ENCODE results near the gene POLR1A.
A peak's percentile ranks its signal among the peaks of the same experiment; 100 is the strongest.

POLR1A gene

GRCh38 chr2:86097913-86098312 is 7.8 kb downstream of the POLR1A start:
- no peak for DNase-seq (ENCODE audit: low read depth, low spot score)
- no peak overlapping the region for H3K27ac ChIP-seq

GRCh38 chr2:86097114-86097896 is 8.4 kb downstream of the POLR1A start:
- DNase-seq (ENCODE audit: low read depth, low spot score): no peak
- H3K27ac ChIP-seq: no peak overlapping the region

- no peak overlapping the region for H3K27ac ChIP-seq
- DNase-seq (ENCODE audit: low read depth, low spot score): no peak
Observed at GRCh38 chr2:86094229-86094628, 11.5 kb downstream of the POLR1A start.

- no peak overlapping the region for H3K27ac ChIP-seq
- DNase-seq (ENCODE audit: low read depth, low spot score): no peak
Observed at GRCh38 chr2:86087936-86088850, 17.5 kb downstream of the POLR1A start.

GRCh38 chr2:86082756-86083155 is 22.9 kb downstream of the POLR1A start:
- DNase-seq (ENCODE audit: low read depth, low spot score): no peak
- H3K27ac ChIP-seq: no peak overlapping the region

GRCh38 chr2:86081724-86082123 is 24.0 kb downstream of the POLR1A start:
- no peak overlapping the region for H3K27ac ChIP-seq

GRCh38 chr2:86079981-86080911 is 25.4 kb downstream of the POLR1A start:
- no peak overlapping the region for H3K27ac ChIP-seq
- peak; percentile 16 for DNase-seq (ENCODE audit: low read depth, low spot score)

More at GRCh38 chr2:86081724-86082123, 24.0 kb downstream of the POLR1A start:
- no peak for DNase-seq (ENCODE audit: low read depth, low spot score)

GRCh38 chr2:86078774-86079545 is 26.7 kb downstream of the POLR1A start:
- H3K27ac ChIP-seq: no peak overlapping the region
- DNase-seq (ENCODE audit: low read depth, low spot score): peak; percentile 43

- H3K27ac ChIP-seq: no peak overlapping the region
- no peak for DNase-seq (ENCODE audit: low read depth, low spot score)
Observed at GRCh38 chr2:86075886-86076285, 29.8 kb downstream of the POLR1A start.

- H3K27ac ChIP-seq: no peak overlapping the region
- DNase-seq (ENCODE audit: low read depth, low spot score): no peak
Observed at GRCh38 chr2:86074811-86075210, 30.9 kb downstream of the POLR1A start.

- H3K27ac ChIP-seq: no peak overlapping the region
- DNase-seq (ENCODE audit: low read depth, low spot score): no peak
Observed at GRCh38 chr2:86074256-86074655, 31.4 kb downstream of the POLR1A start.

GRCh38 chr2:86073225-86073624 is 32.5 kb downstream of the POLR1A start:
- no peak overlapping the region for H3K27ac ChIP-seq
- no peak for DNase-seq (ENCODE audit: low read depth, low spot score)

- no peak overlapping the region for H3K27ac ChIP-seq
Observed at GRCh38 chr2:86072271-86072858, 33.3 kb downstream of the POLR1A start.

GRCh38 chr2:86070868-86071267 is 34.8 kb downstream of the POLR1A start:
- no peak for DNase-seq (ENCODE audit: low read depth, low spot score)
- no peak overlapping the region for H3K27ac ChIP-seq

More at GRCh38 chr2:86072271-86072858, 33.3 kb downstream of the POLR1A start:
- no peak for DNase-seq (ENCODE audit: low read depth, low spot score)

GRCh38 chr2:86069783-86070339 is 35.8 kb downstream of the POLR1A start:
- no peak overlapping the region for H3K27ac ChIP-seq
- no peak for DNase-seq (ENCODE audit: low read depth, low spot score)

GRCh38 chr2:86069091-86069685 is 36.5 kb downstream of the POLR1A start:
- H3K27ac ChIP-seq: no peak overlapping the region
- no peak for DNase-seq (ENCODE audit: low read depth, low spot score)

- no peak overlapping the region for H3K27ac ChIP-seq
- no peak for DNase-seq (ENCODE audit: low read depth, low spot score)
Observed at GRCh38 chr2:86068648-86069047, 37.0 kb downstream of the POLR1A start.

GRCh38 chr2:86068136-86068588 is 37.5 kb downstream of the POLR1A start:
- DNase-seq (ENCODE audit: low read depth, low spot score): no peak
- H3K27ac ChIP-seq: no peak overlapping the region

Data from epithelial cell of prostate (primary cell).